Loucy (cell line): ENCODE measurements around the gene PPIG.

Source experiments
- CTCF ChIP-seq: fragments of 200-600 bp; sonication (generic); conservative IDR thresholded peaks from 2 replicates; pipeline ENCODE4 v1.5.1; 2014; ENCODE audit warnings: mild to moderate bottlenecking, antibody characterized with exemption, low read length
- EZH2phosphoT487 ChIP-seq: fragments of 200-600 bp; IDR thresholded peaks from 2 replicates; pipeline ENCODE4 v1.6.1; 2018; ENCODE audit warnings: antibody characterized with exemption, mild to moderate bottlenecking, moderate library complexity, borderline replicate concordance

- TF ChIP-seq CTCF (no peak), EZH2phosphoT487 (no peak)
Observed at GRCh38 chr2:169583518-169583917, 633 bp upstream of the PPIG start.
